ENCODE measurements around the gene UCKL1. TPM values are rescaled to one million over a fixed set of nuclear protein-coding genes. Genes with fewer than 3 reads are reported as not detected.

Gene UCKL1
- total and polyA plus RNA-seq, 12 donors, result 12.1 to 101 (median 37.8) TPM

DNA sequence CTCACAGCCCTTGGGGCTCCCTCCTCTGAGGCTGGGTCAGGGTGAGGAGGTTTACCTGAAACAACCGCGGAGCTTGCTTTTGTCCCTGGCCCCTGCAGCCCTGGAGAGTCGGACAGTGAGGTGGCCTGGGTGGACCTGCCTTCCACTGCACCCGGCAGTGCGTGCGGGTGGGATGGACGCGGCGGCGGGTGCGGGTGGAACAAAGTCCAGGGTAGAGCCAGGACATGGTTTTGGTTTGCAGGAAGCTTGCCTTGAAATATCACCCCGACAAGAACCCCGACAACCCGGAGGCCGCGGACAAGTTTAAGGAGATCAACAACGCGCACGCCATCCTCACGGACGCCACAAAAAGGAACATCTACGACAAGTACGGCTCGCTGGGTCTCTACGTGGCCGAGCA, 27.1 kb downstream of the UCKL1 start:
- Histone ChIP-seq H3K36me3 (replicated peaks in 1 of 2) (peaks cover 0 to 57% of the 10 kb centered on the region in 2 donors), H3K27me3 (no peaks in the 10 kb centered on the region), H3K9me3 (replicated peaks in 1 of 3) (no peaks in the 10 kb centered on the region), H3K4me3 (no peak overlapping the region), H3K4me1 (replicated peaks in 1 of 2) (peaks cover 0 to 10% of the 10 kb centered on the region in 2 donors), H3K27ac (no peak overlapping the region)
- 96 to 98% (median 97%) methylated on average over 26 of the region's 26 CpGs for WGBS, 4 donors
- no peak for DNase-seq
- TF ChIP-seq POLR2A (IDR thresholded peaks at IDR 0.05), result no peak
- TF ChIP-seq CTCF (IDR thresholded peaks at IDR 0.05), result no peak
- intact Hi-C loops (cut with DNase I), result no loop called here

DNA sequence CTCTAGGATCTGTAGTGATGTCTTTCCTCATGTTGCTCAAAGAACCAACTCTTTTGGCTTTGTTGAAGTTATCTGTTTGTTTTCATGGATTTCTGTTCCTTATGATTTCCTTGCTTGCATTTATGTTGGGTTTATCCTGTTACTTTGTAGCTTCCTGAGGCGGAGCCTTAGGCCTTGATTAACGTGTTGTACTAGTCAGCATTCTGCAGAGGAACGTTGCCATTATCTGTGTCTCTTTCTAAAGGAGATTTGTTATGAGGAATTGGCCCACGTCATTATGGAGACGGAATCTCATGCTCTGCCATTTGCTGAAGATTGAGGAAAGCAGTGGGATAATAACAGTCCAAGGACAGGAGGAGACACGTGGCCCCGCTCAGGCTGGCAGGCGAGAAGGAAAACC, 29.9 kb downstream of the UCKL1 start:
- peak in 3 of 7 donors; percentile 47 to 70 (median 60) for DNase-seq
- H3K9me3 ChIP-seq (replicated peaks in 1 of 3), result no peaks in the 10 kb centered on the region
- H3K27ac ChIP-seq, result peak overlapping the region in 4 of 5 donors; percentile 34 to 63 (median 48)
- intact Hi-C loops (cut with DNase I), result no loop called here
- peaks cover 0 to 10% of the 10 kb centered on the region in 2 donors for H3K4me1 ChIP-seq (replicated peaks in 1 of 2)
- WGBS, 4 donors, result 37 to 52% (median 44%) methylated on average over 7 to 8 of the region's 8 CpGs
- H3K4me3 ChIP-seq, result no peak overlapping the region
- H3K36me3 ChIP-seq (replicated peaks in 1 of 2), result peaks cover 0 to 45% of the 10 kb centered on the region in 2 donors
- no peaks in the 10 kb centered on the region for H3K27me3 ChIP-seq
- no peak for TF ChIP-seq CTCF (IDR thresholded peaks at IDR 0.05)
- TF ChIP-seq POLR2A (IDR thresholded peaks at IDR 0.05), result peak in 1 of 2 donors; percentile 30

- no peak overlapping the region for H3K4me3 ChIP-seq
- TF ChIP-seq CTCF (IDR thresholded peaks at IDR 0.05) (no peak), POLR2A (IDR thresholded peaks at IDR 0.05) (no peak)
- H3K4me1 ChIP-seq (replicated peaks in 1 of 2), result peaks cover 0 to 10% of the 10 kb centered on the region in 2 donors
- 76 to 82% (median 77%) methylated on average over 9 of the region's 9 CpGs for WGBS, 4 donors
- H3K9me3 ChIP-seq (replicated peaks in 1 of 3), result no peaks in the 10 kb centered on the region
- H3K36me3 ChIP-seq (replicated peaks in 1 of 2), result peaks cover 0 to 28% of the 10 kb centered on the region in 2 donors
- H3K27ac ChIP-seq, result no peak overlapping the region
- intact Hi-C loops (cut with DNase I), result no loop called here
- no peaks in the 10 kb centered on the region for H3K27me3 ChIP-seq
- no peak for DNase-seq
These were observed 32.0 kb downstream of the UCKL1 start for GRCh38 chr20:63924241-63924640.

- peaks cover 0 to 10% of the 10 kb centered on the region in 2 donors for H3K4me1 ChIP-seq (replicated peaks in 1 of 2)
- no peak for DNase-seq
- H3K9me3 ChIP-seq (replicated peaks in 1 of 3), result no peaks in the 10 kb centered on the region
- H3K27me3 ChIP-seq, result no peaks in the 10 kb centered on the region
- no peak overlapping the region for H3K4me3 ChIP-seq
- no peak overlapping the region for H3K27ac ChIP-seq
- TF ChIP-seq CTCF (IDR thresholded peaks at IDR 0.05) (no peak), POLR2A (IDR thresholded peaks at IDR 0.05) (no peak)
- intact Hi-C loops (cut with DNase I), result no loop called here
- 77 to 88% (median 84%) methylated on average over 8 of the region's 8 CpGs for WGBS, 4 donors
- H3K36me3 ChIP-seq (replicated peaks in 1 of 2), result peaks cover 0 to 28% of the 10 kb centered on the region in 2 donors
These were observed 32.6 kb downstream of the UCKL1 start for GRCh38 chr20:63923651-63924050.
